HG03025 (cell line): Measurements from ENCODE around the gene NTPCR.

ENCODE experiments used
- ATAC-seq: cut with Tn5 transposase; IDR thresholded peaks from one replicate; pipeline ENCODE4 v1.9.1; 2021; ENCODE audit warnings: mild to moderate bottlenecking, moderate library complexity; ENCODE audit not compliant: unreplicated experiment, low FRiP score

Gene NTPCR

GRCh38 chr1:233005156-233005555 lies 54.7 kb downstream of the NTPCR start:
- no peak for ATAC-seq

GRCh38 chr1:233005703-233006102 lies 55.3 kb downstream of the NTPCR start:
- no peak for ATAC-seq

GRCh38 chr1:233006108-233006507 lies 55.7 kb downstream of the NTPCR start:
- ATAC-seq = no peak

GRCh38 chr1:233006541-233006973 lies 56.1 kb downstream of the NTPCR start:
- ATAC-seq = no peak

- no peak for ATAC-seq
Measured at GRCh38 chr1:233010146-233010545, 59.7 kb downstream of the NTPCR start.

- ATAC-seq = no peak
Measured at GRCh38 chr1:233012021-233012420, 61.6 kb downstream of the NTPCR start.

- ATAC-seq = peak; percentile 63
Measured at GRCh38 chr1:233015965-233016364, 65.6 kb downstream of the NTPCR start.

GRCh38 chr1:233016798-233017197 lies 66.4 kb downstream of the NTPCR start:
- no peak for ATAC-seq

GRCh38 chr1:233019083-233019482 lies 68.7 kb downstream of the NTPCR start:
- no peak for ATAC-seq

- ATAC-seq = no peak
Measured at GRCh38 chr1:233019778-233020325, 69.4 kb downstream of the NTPCR start.

GRCh38 chr1:233020426-233020825 lies 70.0 kb downstream of the NTPCR start:
- ATAC-seq = no peak

GRCh38 chr1:233022246-233022645 lies 71.8 kb downstream of the NTPCR start:
- no peak for ATAC-seq

- no peak for ATAC-seq
Measured at GRCh38 chr1:233024199-233024598, 73.8 kb downstream of the NTPCR start.

- no peak for ATAC-seq
Measured at GRCh38 chr1:233025157-233025556, 74.7 kb downstream of the NTPCR start.

GRCh38 chr1:233025567-233025966 lies 75.2 kb downstream of the NTPCR start:
- ATAC-seq = no peak

- no peak for ATAC-seq
Measured at GRCh38 chr1:233027046-233027445, 76.6 kb downstream of the NTPCR start.

- no peak for ATAC-seq
Measured at GRCh38 chr1:233031521-233031920, 81.1 kb downstream of the NTPCR start.

GRCh38 chr1:233032916-233033315 lies 82.5 kb downstream of the NTPCR start:
- ATAC-seq = no peak

- ATAC-seq = no peak
Measured at GRCh38 chr1:233033361-233033760, 83.0 kb downstream of the NTPCR start.
